ENCODE results near the gene DNAH8. TPM values are rescaled to one million over a fixed set of nuclear protein-coding genes. Genes with fewer than 3 reads are reported as not detected.

Gene DNAH8
- total and polyA plus RNA-seq, 7 donors: under 0.01 to 0.22 TPM; not detected in 5

- H3K27ac ChIP-seq: no peak overlapping the region
- intact Hi-C loops (cut with DNase I): no loop called here
- no peak for TF ChIP-seq POLR2A (IDR thresholded peaks at IDR 0.05)
- TF ChIP-seq POLR2AphosphoS5 (IDR thresholded peaks at IDR 0.05): no peak
- no peak for TF ChIP-seq CTCF (IDR thresholded peaks at IDR 0.05)
- no peak for TF ChIP-seq EP300 (IDR thresholded peaks at IDR 0.05)
- 89 to 91% methylated on average over 4 of the region's 4 CpGs for WGBS, 2 donors
- H3K4me1 ChIP-seq: no peaks in the 10 kb centered on the region
- DNase-seq: no peak
- H3K4me3 ChIP-seq: no peak overlapping the region
- no peaks in the 10 kb centered on the region for H3K36me3 ChIP-seq
- H3K27me3 ChIP-seq: peaks cover 0 to 5% (median 0%) of the 10 kb centered on the region in 3 donors
- no peaks in the 10 kb centered on the region for H3K9me3 ChIP-seq
These were observed 90.1 kb downstream of the DNAH8 start for GRCh38 chr6:38805127-38805655.

- WGBS, 2 donors: 11 to 48% methylated on average over 2 of the region's 2 CpGs
- H3K36me3 ChIP-seq: no peaks in the 10 kb centered on the region
- TF ChIP-seq EP300 (IDR thresholded peaks at IDR 0.05): no peak
- TF ChIP-seq CTCF (IDR thresholded peaks at IDR 0.05): no peak
- TF ChIP-seq POLR2AphosphoS5 (IDR thresholded peaks at IDR 0.05): no peak
- no peak for TF ChIP-seq POLR2A (IDR thresholded peaks at IDR 0.05)
- H3K9me3 ChIP-seq: no peaks in the 10 kb centered on the region
- no peak overlapping the region for H3K4me3 ChIP-seq
- intact Hi-C loops (cut with DNase I): no loop called here
- H3K27ac ChIP-seq: no peak overlapping the region
- H3K4me1 ChIP-seq: no peaks in the 10 kb centered on the region
- DNase-seq: no peak
- H3K27me3 ChIP-seq: peaks cover 0 to 5% (median 0%) of the 10 kb centered on the region in 3 donors
These were observed 90.6 kb downstream of the DNAH8 start for GRCh38 chr6:38805692-38806091.

DNA sequence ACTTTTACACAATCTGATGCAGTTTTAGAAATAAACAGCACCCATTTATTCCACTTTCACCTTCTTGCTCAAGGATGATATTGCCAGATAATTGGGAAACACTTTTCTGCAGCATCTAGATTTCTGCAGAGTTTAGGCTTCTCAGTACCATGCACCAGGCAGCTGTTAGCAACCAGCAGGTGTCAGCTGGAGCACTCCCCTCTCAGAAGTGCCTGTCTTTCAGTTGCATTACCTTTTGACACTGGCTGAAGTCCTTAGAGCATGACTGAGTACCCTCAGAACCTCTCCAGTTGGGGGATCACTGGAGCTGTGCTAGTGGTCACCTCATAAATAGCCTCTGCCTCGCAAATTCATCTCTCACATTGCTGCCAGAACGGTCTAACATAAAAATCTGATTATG lies 91.2 kb downstream of the DNAH8 start:
- peaks cover 0 to 5% (median 0%) of the 10 kb centered on the region in 3 donors for H3K27me3 ChIP-seq
- WGBS, 2 donors: 45 to 83% methylated on average over 2 of the region's 2 CpGs
- H3K27ac ChIP-seq: no peak overlapping the region
- H3K4me3 ChIP-seq: no peak overlapping the region
- TF ChIP-seq POLR2A (IDR thresholded peaks at IDR 0.05): no peak
- TF ChIP-seq POLR2AphosphoS5 (IDR thresholded peaks at IDR 0.05): no peak
- TF ChIP-seq CTCF (IDR thresholded peaks at IDR 0.05): no peak
- no peaks in the 10 kb centered on the region for H3K4me1 ChIP-seq
- DNase-seq: no peak
- no peaks in the 10 kb centered on the region for H3K9me3 ChIP-seq
- intact Hi-C loops (cut with DNase I): no loop called here
- no peaks in the 10 kb centered on the region for H3K36me3 ChIP-seq

- Histone ChIP-seq H3K9me3 (no peaks in the 10 kb centered on the region), H3K36me3 (no peaks in the 10 kb centered on the region), H3K4me3 (no peak overlapping the region), H3K27me3 (peaks cover 0 to 5% (median 0%) of the 10 kb centered on the region in 3 donors), H3K27ac (no peak overlapping the region), H3K4me1 (no peaks in the 10 kb centered on the region)
- intact Hi-C loops (cut with DNase I): no loop called here
- TF ChIP-seq CTCF (IDR thresholded peaks at IDR 0.05): no peak
- no peak for TF ChIP-seq EP300 (IDR thresholded peaks at IDR 0.05)
- TF ChIP-seq POLR2A (IDR thresholded peaks at IDR 0.05): no peak
- TF ChIP-seq POLR2AphosphoS5 (IDR thresholded peaks at IDR 0.05): no peak
- WGBS, 2 donors: 55 to 82% methylated on average over 3 of the region's 3 CpGs
- DNase-seq: no peak
These were observed 91.7 kb downstream of the DNAH8 start for GRCh38 chr6:38806833-38807232.

DNA sequence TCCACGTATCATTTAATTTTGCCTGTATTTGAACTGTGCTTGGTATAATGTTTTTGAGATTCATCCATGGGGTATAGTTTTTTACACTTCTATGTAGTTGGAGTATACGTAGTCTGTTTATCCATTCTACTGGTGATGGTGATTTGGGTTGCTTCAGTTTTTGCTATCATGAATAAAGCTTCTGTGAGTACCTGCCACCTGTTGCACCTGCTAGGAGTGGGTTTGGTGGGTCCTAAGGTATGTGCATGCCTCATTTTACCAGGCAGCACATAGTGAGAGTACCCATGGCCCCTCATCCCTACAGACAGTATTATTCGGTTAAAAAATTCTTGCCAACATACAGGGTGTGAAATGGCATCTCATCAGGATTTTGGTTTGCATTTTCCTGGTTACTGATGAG lies 92.9 kb downstream of the DNAH8 start:
- 81 to 97% methylated on average over 3 of the region's 3 CpGs for WGBS, 2 donors
- TF ChIP-seq POLR2A (IDR thresholded peaks at IDR 0.05) (no peak), EP300 (IDR thresholded peaks at IDR 0.05) (no peak), CTCF (IDR thresholded peaks at IDR 0.05) (no peak), POLR2AphosphoS5 (IDR thresholded peaks at IDR 0.05) (no peak)
- Histone ChIP-seq H3K4me1 (no peaks in the 10 kb centered on the region), H3K4me3 (no peak overlapping the region), H3K36me3 (no peaks in the 10 kb centered on the region), H3K27me3 (peaks cover 0 to 5% (median 0%) of the 10 kb centered on the region in 3 donors), H3K9me3 (no peaks in the 10 kb centered on the region), H3K27ac (no peak overlapping the region)
- no peak for DNase-seq
- intact Hi-C loops (cut with DNase I): no loop called here

All from sigmoid colon (tissue), 7 donors.